A549 (cell line): ENCODE data around the gene GLS. TPM values are rescaled to one million over a fixed set of nuclear protein-coding genes. Genes with fewer than 3 reads are reported as not detected.

Experiments used
- ATAC-seq, 2 experiments: fragments of 200-7000 bp in 1 of 2; fragments of >200 bp in 1 of 2; cut with Nextera tagmentation in 1 of 2; cut with Tn5 transposase in 1 of 2; 3 replicates each; pipeline versions ENCODE4 v1.8.0 to v1.9.1; 2018 to 2020; ENCODE audit warnings: mild to moderate bottlenecking in 1 of 2, moderate library complexity in 1 of 2
- CTCF ChIA-PET: fragments of 300-600 bp; sonication (Branson Sonifier 250); formaldehyde crosslinking; extraction: SDS; loops from one replicate; lab custom pipeline; 2021; ENCODE audit warnings: antibody characterized with exemption, inconsistent platforms; lab: Yijun Ruan, JAX
- POLR2A ChIA-PET: fragments of 350-600 bp; formaldehyde crosslinking; extraction: SDS; loops from one replicate; lab custom pipeline; 2021; ENCODE audit warnings: antibody characterized with exemption, inconsistent platforms; lab: Yijun Ruan, JAX
- DNase-seq, 2 experiments: peaks; one replicate each; pipeline versions ENCODE4 v3.0.0 to v3.0.0-alpha.2; 2011 to 2016; ENCODE audit warnings: low read depth in 1 of 2, low spot score in 1 of 2
- FAIRE-seq: peaks from 2 replicates; lab custom pipeline; 2011; peaks lifted over from hg19 to GRCh38; lab: Jason Lieb, UNC
- H3K27ac ChIP-seq, 2 experiments: fragments of >200 bp; sonication (Bioruptor Twin); formaldehyde crosslinking; 3 replicates each; pipeline ENCODE4 v1.5.1; 2016 to 2017
- H3K4me1 ChIP-seq: fragments of >200 bp; sonication (Bioruptor Twin); formaldehyde crosslinking; 3 replicates; pipeline ENCODE4 v1.6.1; 2016
- H3K4me2 ChIP-seq: fragments of >200 bp; sonication (Bioruptor Twin); formaldehyde crosslinking; 3 replicates; pipeline ENCODE4 v1.6.1; 2016
- H3K4me3 ChIP-seq: fragments of >200 bp; sonication (Bioruptor Twin); formaldehyde crosslinking; 3 replicates; pipeline ENCODE4 v1.5.1; 2016
- H3K9me3 ChIP-seq: fragments of >200 bp; sonication (Bioruptor Twin); formaldehyde crosslinking; 3 replicates; pipeline ENCODE4 v1.6.1; 2016
- CHD2 ChIP-seq: fragments of 150-350 bp; IDR thresholded peaks from 2 replicates; pipeline ENCODE4 v1.6.1; 2014; ENCODE audit warnings: low read length; ENCODE audit not compliant: partially characterized antibody
- CHD4 ChIP-seq: fragments of 200-600 bp; sonication (generic); IDR thresholded peaks from 2 replicates; pipeline ENCODE4 v1.6.1; 2016; ENCODE audit warnings: antibody characterized with exemption, mild to moderate bottlenecking, borderline replicate concordance
- EHF ChIP-seq: fragments of 250-450 bp; sonication (Bioruptor Pico); IDR thresholded peaks from 2 replicates; pipeline ENCODE4 v1.5.0; 2020; ENCODE audit warnings: mild to moderate bottlenecking
- ELK1 ChIP-seq: fragments of 150-350 bp; IDR thresholded peaks from 2 replicates; pipeline ENCODE4 v1.6.1; 2014; ENCODE audit warnings: low read depth, mild to moderate bottlenecking, low read length
- ESRRA ChIP-seq: fragments of 150-350 bp; IDR thresholded peaks from 2 replicates; pipeline ENCODE4 v1.6.1; 2014; ENCODE audit warnings: mild to moderate bottlenecking, low read length, borderline replicate concordance
- FOSB ChIP-seq: fragments of 250-450 bp; sonication (Bioruptor Pico); IDR thresholded peaks from 2 replicates; pipeline ENCODE4 v1.5.0; 2020; ENCODE audit warnings: mild to moderate bottlenecking, moderate library complexity
- FOSL2 ChIP-seq, 2 experiments: fragments of 450-650 bp in 1 of 2; fragments of >200 bp in 1 of 2; sonication (Bioruptor Twin) in 1 of 2; formaldehyde crosslinking; IDR thresholded peaks; 2 replicates each; pipeline versions ENCODE4 v1.5.0 to v1.6.1; 2016 to 2020; ENCODE audit warnings: mild to moderate bottlenecking in 1 of 2, moderate library complexity in 1 of 2
- FOXS1 ChIP-seq: fragments of 250-450 bp; sonication (Bioruptor Pico); IDR thresholded peaks from 2 replicates; pipeline ENCODE4 v1.5.0; 2020; ENCODE audit warnings: mild to moderate bottlenecking, moderate library complexity
- HDAC2 ChIP-seq: fragments of 200-600 bp; sonication (generic); IDR thresholded peaks from 2 replicates; pipeline ENCODE4 v1.6.1; 2016
- HOXB13 ChIP-seq: fragments of 250-450 bp; sonication (Bioruptor Pico); IDR thresholded peaks from 2 replicates; pipeline ENCODE4 v1.5.0; 2020; ENCODE audit warnings: low read depth, mild to moderate bottlenecking, moderate library complexity
- HOXB5 ChIP-seq: fragments of 250-450 bp; sonication (Bioruptor Pico); IDR thresholded peaks from 2 replicates; pipeline ENCODE4 v1.5.0; 2020; ENCODE audit warnings: mild to moderate bottlenecking, moderate library complexity
- JUNB ChIP-seq: fragments of >200 bp; sonication (Bioruptor Twin); formaldehyde crosslinking; IDR thresholded peaks from 2 replicates; pipeline ENCODE4 v1.6.1; 2016
- MAFK ChIP-seq: fragments of 450-650 bp; IDR thresholded peaks from 2 replicates; pipeline ENCODE4 v1.6.1; 2014; ENCODE audit not compliant: partially characterized antibody
- PBX3 ChIP-seq: IDR thresholded peaks from 2 replicates; pipeline ENCODE4 v1.6.1; 2012
- PHF8 ChIP-seq: fragments of 200-600 bp; sonication (generic); IDR thresholded peaks from 2 replicates; pipeline ENCODE4 v1.6.1; 2016; ENCODE audit warnings: low read depth, mild to moderate bottlenecking, antibody characterized with exemption, moderate library complexity, borderline replicate concordance
- POLR2AphosphoS2 ChIP-seq: conservative IDR thresholded peaks from 2 replicates; pipeline ENCODE4 v1.6.1; 2012; ENCODE audit warnings: low read length, improper control_type of control experiment, inconsistent platforms
- RARB ChIP-seq: fragments of 250-450 bp; sonication (Bioruptor Pico); IDR thresholded peaks from 2 replicates; pipeline ENCODE4 v1.8.0; 2021; ENCODE audit warnings: mild to moderate bottlenecking, moderate library complexity
- RCOR1 ChIP-seq: fragments of 150-350 bp; IDR thresholded peaks from 2 replicates; pipeline ENCODE4 v1.6.1; 2014; ENCODE audit warnings: antibody characterized with exemption, low read length, low read depth
- RFX5 ChIP-seq: fragments of 450-650 bp; IDR thresholded peaks from 2 replicates; pipeline ENCODE4 v1.7.1; 2014; ENCODE audit warnings: antibody characterized with exemption, mild to moderate bottlenecking, moderate library complexity
- RNF2 ChIP-seq: fragments of 200-600 bp; sonication (generic); IDR thresholded peaks from 2 replicates; pipeline ENCODE4 v1.6.1; 2016; ENCODE audit warnings: low read depth, mild to moderate bottlenecking, antibody characterized with exemption, moderate library complexity, borderline replicate concordance
- TP53 ChIP-seq: fragments of 250-450 bp; sonication (Bioruptor Pico); IDR thresholded peaks from 2 replicates; pipeline ENCODE4 v1.5.0; 2021; ENCODE audit warnings: mild to moderate bottlenecking, moderate library complexity
- ZC3H11A ChIP-seq: fragments of 450-650 bp; IDR thresholded peaks from 2 replicates; pipeline ENCODE4 v1.6.1; 2014; ENCODE audit warnings: antibody characterized with exemption, mild to moderate bottlenecking
- ZFP36 ChIP-seq: fragments of 450-650 bp; IDR thresholded peaks from 2 replicates; pipeline ENCODE4 v1.6.1; 2014; ENCODE audit warnings: borderline replicate concordance; ENCODE audit not compliant: partially characterized antibody
- ZNF302 ChIP-seq: fragments of 250-450 bp; sonication (Bioruptor Pico); IDR thresholded peaks from 2 replicates; pipeline ENCODE4 v1.9.0; 2021; ENCODE audit warnings: inconsistent platforms, mild to moderate bottlenecking, moderate library complexity
- ZSCAN20 ChIP-seq: fragments of 250-450 bp; sonication (Bioruptor Pico); IDR thresholded peaks from 2 replicates; pipeline ENCODE4 v1.8.0; 2022; ENCODE audit warnings: mild to moderate bottlenecking, moderate library complexity
- WGBS: methylation state at CpG from one replicate; pipeline ENCODE4 v1.1.6; 2017; ENCODE audit errors: missing lambda C conversion rate; 5-methylcytosine and 5-hydroxymethylcytosine counted together
- polyA plus RNA-seq, 4 experiments: library from polyadenylated mRNA; depleted of rRNA in 3 of 4; stranded (reverse); fragments of >200 nt; fragmentation: RNase III in 1 of 4; extraction: RNeasy Plus Mini Kit Qiagen cat#74134 plus additional on column Dnase treatment in 1 of 4; gene quantifications; 2 replicates in 3 of 4; 3 replicates in 1 of 4; pipeline ENCODE4 v1.2.3, GENCODE V29; 2011 to 2017
- TF ChIP-seq, protein P1 (sequence below): fragments of 250-450 bp; sonication (Bioruptor Pico); IDR thresholded peaks from 2 replicates; pipeline ENCODE4 v1.5.0; 2020; ENCODE audit warnings: low read depth, mild to moderate bottlenecking, moderate library complexity
- TF ChIP-seq, protein P2 (sequence below): fragments of 450-650 bp; IDR thresholded peaks from 2 replicates; pipeline ENCODE4 v1.6.1; 2014; ENCODE audit warnings: antibody characterized with exemption

The GLS gene
- polyA plus RNA-seq, 2 of the 4 experiments (the other 2 are of a cell fraction): 269 to 321 TPM

- TF ChIP-seq, protein P1, sequence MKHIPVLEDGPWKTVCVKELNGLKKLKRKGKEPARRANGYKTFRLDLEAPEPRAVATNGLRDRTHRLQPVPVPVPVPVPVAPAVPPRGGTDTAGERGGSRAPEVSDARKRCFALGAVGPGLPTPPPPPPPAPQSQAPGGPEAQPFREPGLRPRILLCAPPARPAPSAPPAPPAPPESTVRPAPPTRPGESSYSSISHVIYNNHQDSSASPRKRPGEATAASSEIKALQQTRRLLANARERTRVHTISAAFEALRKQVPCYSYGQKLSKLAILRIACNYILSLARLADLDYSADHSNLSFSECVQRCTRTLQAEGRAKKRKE (CRISPR knock-in tag): no peak
- TF ChIP-seq POLR2AphosphoS2 (no peak), FOXS1 (no peak), RCOR1 (no peak)
These were observed 117.0 kb downstream of the GLS start (continued) for GRCh38 chr2:190997526-190998113.

DNA sequence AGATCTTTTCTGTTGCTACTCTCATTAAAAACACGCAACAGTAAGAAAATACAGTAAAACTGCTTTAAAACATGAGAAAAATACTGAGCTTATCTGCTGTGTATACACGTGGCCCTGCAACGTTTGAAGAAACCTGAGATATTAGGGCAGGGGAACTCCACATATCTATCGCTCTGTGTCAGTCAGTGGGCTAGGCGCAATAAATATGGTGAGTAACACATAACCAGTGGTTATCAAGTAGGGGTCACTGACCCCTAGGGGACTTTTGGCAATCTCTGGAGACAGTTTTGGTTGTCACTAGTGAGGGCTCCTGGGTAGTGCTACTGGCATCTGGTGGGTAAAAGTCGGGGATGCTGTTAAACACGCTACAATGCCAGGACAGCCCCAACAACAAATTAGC is 118.4 kb downstream of the GLS start:
- ATAC-seq: no peak
- H3K27ac ChIP-seq: no peak overlapping the region
- FAIRE-seq: no peak
- no peak for DNase-seq
- WGBS: 88% methylated on average over 7 of the region's 7 CpGs
- ChIA-PET CTCF (interaction anchor here (0.6 to 1.4 kb wide), 2 partner anchors 81 to 156 kb away, joined by 3 read pairs; no protein-coding TSS in a partner anchor), POLR2A (no interaction called here)
- H3K9me3 ChIP-seq: no peaks in the 10 kb centered on the region
- H3K4me2 ChIP-seq: no peak overlapping the region
- TF ChIP-seq, protein P2, sequence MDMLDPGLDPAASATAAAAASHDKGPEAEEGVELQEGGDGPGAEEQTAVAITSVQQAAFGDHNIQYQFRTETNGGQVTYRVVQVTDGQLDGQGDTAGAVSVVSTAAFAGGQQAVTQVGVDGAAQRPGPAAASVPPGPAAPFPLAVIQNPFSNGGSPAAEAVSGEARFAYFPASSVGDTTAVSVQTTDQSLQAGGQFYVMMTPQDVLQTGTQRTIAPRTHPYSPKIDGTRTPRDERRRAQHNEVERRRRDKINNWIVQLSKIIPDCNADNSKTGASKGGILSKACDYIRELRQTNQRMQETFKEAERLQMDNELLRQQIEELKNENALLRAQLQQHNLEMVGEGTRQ: no peak
- TF ChIP-seq PHF8 (no peak), HOXB13 (no peak), FOSL2 (IDR thresholded peaks at IDR 0.05) (no peak), FOSL2 (CRISPR knock-in tag; IDR thresholded peaks at IDR 0.05) (no peak), MAFK (no peak), ZSCAN20 (CRISPR knock-in tag) (no peak), FOSB (no peak), HDAC2 (no peak), ELK1 (no peak), ZNF302 (CRISPR knock-in tag) (no peak), ZFP36 (no peak), RFX5 (no peak), EHF (no peak), CHD2 (no peak), RNF2 (no peak), RCOR1 (no peak)
- no peaks in the 10 kb centered on the region; the same call in 2 of the 3 replicates for H3K4me1 ChIP-seq
- H3K4me3 ChIP-seq: no peak overlapping the region

GRCh38 chr2:190999949-191000665 is 119.5 kb downstream of the GLS start:
- Histone ChIP-seq H3K9me3 (no peaks in the 10 kb centered on the region), H3K27ac (no peak overlapping the region), H3K4me1 (no peaks in the 10 kb centered on the region; the same call in 2 of the 3 replicates), H3K4me3 (no peak overlapping the region), H3K4me2 (no peak overlapping the region)
- peak; percentile 49 to 55; a peak in 3 of 6 replicates for ATAC-seq
- ChIA-PET POLR2A (no interaction called here), CTCF (interaction anchor here (1.0 to 1.1 kb wide), 2 partner anchors 9 to 52 kb away, joined by 3 read pairs; no protein-coding TSS in a partner anchor)
- no peak for DNase-seq
- TF ChIP-seq PBX3 (no peak), FOSB (no peak), HOXB5 (CRISPR knock-in tag) (no peak), TP53 (CRISPR knock-in tag) (no peak), JUNB (no peak), ESRRA (no peak), RARB (CRISPR knock-in tag) (no peak), ZSCAN20 (CRISPR knock-in tag) (no peak), CHD4 (no peak), ZC3H11A (no peak), HDAC2 (no peak), FOSL2 (IDR thresholded peaks at IDR 0.05) (no peak), FOSL2 (CRISPR knock-in tag; IDR thresholded peaks at IDR 0.05) (no peak), ZNF302 (CRISPR knock-in tag) (no peak)
- TF ChIP-seq, protein P1 (CRISPR knock-in tag): no peak
- WGBS: 81% methylated on average over 9 of the region's 9 CpGs
- FAIRE-seq: no peak
